HTERT RPE-1 (cell line): ENCODE results near the gene SFXN3.

Source experiments
- in situ Hi-C: fragments of 300-500 bp; cut with MboI; formaldehyde crosslinking; loops from 4 replicates; pipeline ENCODE4 v1.14.3; 2020; ENCODE audit warnings: low sequenced_read_pairs

The SFXN3 gene

DNA sequence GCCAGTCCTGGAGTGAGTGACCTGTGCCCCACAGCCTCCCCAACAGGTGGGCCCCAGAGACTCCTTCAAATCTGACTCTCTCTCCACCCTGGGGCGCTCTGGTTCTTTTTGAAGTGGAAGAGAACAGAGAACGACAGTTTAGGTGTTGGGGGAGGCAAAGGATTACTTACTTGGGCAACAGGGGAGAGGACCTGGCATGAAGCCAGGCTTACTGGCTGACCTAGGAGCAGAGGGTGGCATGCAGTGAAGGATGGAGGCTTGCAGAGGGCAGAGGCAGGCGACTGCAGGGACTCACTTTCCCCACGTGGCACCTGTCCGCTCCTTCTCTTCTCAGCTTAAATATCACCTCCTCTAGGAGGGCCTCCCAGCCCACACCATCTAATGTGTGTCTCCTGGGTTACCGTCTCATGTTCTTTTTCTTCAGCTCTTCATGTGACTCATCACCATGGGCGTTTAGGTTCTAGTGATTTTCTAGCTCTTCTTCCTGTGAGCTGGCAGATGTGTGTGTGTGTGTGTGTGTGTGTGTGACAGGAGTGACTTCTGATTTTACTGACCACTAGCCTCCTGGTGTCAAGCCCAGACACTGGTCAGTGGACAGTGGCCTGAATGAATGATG is 16.0 kb upstream of the SFXN3 start:
- in situ Hi-C loops, result no loop called here

DNA sequence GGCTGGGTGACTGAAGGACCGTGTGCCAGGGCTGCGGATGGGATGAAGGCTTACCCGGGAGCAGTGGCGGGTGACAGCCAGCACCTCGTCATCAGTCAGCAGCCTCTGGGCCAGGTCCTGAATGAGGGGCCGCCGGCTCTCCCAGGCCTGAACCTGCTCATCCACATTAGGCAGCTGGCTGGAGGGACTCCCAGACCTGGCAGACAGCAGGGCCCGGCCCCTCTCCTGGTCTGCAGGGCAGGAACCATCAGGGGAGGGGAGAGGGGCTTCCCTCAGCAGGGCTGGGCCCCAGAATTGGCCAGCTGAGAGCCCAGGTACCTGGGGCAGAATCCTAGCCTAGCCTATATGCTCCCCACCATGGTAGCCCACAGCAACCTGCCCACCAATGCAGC is 15.5 kb upstream of the SFXN3 start:
- in situ Hi-C loops, result no loop called here

DNA sequence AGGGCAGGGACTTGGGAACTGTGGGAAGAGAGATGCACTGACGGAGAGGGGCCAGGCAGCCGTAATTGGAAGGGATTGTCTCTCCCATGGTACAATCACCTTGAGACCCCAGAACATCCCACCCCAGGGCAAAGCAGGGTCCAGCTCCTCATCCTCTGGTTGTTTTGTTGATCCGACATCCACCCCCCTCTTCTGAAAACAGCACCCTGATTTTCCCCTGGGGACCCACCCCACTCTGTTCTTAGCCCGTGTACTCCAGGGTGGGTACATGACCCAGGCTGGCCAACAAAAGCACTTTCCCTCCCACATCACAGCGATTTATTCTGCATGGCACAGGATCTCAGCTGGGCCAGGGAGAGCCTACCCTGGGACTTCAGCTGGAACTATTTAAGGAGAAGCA is 14.2 kb upstream of the SFXN3 start:
- in situ Hi-C loops, result no loop called here

DNA sequence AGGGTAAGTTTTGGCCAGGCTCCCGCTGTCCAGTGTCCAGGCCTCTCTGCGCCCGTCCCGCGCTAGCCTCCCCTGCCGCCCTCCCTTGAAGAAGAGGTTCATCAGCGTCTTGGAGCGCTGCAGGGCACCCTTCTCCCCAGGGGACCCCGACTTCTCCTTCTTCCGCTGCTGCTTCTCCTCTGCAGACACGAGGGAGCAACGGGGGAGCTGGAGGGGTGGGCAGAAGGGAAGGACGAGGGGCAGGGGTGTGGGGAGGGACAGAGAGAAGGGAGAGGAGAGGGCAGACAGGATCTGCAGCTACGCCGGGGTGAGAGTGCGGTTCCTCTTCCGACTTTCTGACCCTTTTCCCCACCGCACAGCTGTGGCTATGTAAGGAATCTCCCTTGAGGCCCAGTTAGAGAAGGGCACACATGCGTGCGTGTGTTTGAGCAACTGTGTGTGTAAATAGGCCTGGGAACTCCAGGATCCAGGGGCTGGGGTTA is 12.9 kb upstream of the SFXN3 start:
- in situ Hi-C loops, result no loop called here

DNA sequence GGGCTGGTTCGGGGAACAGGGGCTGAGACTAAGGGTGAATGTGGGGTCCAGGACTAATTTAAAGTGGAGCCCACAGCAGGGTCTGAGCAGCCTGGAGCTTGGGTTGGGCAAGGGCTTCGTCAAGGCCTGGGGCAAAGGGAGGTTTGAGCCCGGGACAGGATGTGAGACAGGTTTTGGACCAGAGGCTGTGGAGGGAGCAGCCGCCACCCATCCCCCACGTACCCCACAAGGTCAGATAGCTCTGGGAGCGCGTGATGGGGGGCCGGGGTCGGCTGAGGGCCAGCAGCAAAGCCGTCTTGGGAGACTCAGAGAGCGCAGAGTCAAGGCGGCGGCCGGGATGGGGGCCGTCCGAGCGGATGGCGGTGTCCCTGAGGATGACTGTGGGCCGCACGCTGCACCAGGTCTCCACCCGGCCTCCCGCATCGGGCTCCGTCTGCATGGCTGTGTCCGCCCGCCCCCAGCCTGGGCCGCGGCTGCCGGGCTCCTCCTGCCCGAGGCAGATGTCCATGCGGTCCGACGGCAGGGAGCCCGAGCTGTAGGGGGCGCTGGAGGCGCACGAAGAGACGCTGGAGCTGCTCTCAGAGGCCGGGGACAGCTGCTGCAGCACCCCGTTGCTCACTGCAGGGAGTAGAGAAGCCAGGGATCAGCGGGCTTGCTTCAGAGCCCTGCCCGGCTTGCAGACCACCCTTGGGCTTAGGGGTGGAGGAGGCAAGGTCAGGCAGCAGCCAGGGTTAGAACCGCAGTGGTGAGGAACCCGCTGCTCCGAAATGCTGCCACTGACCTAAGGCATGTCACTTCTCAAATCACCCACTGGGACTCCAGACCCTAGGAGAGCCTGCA is 12.2 kb upstream of the SFXN3 start:
- in situ Hi-C loops, result no loop called here

DNA sequence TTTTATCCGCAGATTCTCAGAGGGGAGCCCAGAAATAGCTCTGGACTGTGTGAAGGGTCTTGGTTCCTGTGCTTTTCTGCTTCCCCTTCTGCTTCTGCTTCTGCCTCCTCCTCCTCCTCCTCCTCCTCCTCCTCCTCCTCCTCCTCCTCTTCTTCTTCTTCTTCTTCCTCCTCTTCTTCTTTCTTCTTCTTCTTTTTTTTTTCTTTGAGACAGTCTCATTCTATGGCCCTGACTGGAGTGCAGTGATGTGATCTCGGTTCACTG is 11.7 kb upstream of the SFXN3 start:
- in situ Hi-C loops, result no loop called here

DNA sequence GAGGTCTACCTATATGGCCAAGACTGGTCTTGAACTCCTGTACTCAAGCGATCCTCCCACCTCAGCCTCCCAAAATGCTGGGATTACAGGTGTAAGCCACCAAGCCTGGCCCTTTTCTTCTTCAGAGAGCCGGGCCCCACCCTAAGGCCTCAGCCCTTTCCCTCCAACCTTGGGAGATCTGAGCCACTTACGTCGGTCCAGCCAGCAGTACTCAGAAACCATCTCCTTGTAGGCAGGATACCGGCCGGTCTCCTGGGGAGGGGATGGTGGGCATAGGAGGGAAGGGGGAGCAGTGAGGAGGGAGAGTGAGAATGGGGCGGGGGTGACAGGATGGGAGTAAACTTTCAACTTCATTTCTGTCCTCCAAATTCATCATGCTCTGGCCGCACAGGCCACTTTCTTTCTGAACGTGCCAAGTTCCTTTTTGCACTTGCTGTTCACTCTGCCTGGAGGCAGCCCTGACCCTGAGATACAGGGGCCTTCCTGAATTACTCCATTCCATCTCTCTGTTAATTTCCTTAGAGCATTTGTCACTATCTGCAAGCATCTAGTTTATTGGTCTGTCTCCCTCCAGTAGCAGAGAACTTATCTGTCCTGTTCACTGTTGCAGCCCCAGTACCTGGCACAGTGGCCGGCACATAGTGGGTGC is 10.5 kb upstream of the SFXN3 start:
- in situ Hi-C loops, result no loop called here

DNA sequence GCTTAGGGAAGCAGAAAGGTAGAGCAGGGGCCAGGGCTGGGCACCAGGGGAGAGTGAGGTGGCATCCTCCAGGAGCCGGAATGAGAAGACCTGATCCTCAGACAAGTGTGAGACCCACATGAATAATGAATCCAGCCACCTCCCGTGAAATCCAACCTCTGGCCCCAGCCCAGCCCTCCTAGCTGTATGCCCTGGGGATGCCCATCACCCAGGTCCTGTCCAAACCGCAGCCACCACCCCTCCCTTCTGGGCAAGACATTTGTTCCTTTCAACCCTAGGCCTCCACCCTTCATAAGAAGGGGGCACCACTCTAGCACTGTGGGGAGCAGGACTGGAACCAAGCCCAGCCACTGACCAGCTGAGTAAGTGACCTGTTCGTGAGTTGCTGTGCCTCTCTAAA is 9.8 kb upstream of the SFXN3 start:
- in situ Hi-C loops, result no loop called here

DNA sequence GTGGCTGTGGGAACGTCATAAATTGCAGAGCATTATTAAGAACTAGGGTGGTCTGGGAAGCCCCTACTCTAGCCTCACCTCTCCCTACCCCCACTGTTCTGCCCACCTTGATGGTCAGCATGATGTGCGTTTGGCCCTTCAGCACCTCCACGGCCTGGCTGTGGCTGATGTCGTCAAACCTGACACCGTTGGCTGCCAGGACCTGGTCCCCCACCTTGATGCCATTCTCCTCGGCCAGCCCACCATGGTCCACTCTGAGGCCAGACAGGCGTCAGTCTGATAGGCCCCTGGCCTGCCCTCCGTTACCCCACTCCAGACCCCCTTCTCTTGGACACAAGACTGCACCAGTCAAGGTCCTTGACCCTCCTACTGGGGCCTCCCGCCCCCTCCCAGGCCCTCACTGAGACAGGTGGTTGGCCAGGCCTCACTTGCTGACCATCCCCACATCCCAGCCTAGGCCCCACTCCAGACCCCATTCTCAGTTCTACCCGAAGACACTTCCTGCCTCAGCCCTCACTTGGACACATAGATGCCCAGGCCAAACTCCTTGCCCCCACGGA is 9.3 kb upstream of the SFXN3 start:
- in situ Hi-C loops, result no loop called here

DNA sequence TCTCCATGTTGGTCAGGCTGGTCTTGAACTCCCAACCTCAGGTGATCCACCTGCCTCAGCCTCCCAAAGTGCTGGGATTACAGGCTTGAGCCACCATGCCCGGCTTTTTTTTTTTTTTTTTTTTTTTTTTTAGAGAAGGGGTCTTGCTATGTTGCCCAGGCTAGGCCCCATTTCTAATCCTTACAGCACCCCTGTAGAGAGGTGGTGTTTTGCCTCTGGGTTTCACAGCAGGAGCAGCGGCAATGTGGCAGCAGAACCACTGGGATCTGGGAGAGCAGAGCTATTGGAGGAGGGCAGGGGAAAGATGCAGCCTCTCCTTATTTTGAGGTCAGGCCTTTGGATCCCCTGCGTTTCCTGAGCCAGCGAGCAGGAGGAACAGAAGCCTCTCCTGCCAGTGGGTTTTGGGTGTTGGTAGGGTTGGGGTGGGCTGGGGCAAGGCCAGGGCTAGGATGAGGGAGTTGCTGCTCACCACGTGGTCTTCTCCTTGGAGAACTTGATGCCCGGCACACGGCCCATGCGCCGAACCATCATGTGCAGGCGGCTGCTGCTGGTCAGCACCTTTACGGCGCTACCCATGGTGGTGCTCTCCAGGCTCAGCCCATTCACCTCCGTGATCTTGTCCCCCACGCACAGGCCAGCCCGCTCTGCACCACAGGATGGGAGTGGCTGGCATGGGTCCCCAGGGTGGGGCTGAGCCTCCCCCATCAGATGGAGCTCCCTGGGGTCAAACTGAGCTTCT is 7.9 kb upstream of the SFXN3 start:
- in situ Hi-C loops, result no loop called here

DNA sequence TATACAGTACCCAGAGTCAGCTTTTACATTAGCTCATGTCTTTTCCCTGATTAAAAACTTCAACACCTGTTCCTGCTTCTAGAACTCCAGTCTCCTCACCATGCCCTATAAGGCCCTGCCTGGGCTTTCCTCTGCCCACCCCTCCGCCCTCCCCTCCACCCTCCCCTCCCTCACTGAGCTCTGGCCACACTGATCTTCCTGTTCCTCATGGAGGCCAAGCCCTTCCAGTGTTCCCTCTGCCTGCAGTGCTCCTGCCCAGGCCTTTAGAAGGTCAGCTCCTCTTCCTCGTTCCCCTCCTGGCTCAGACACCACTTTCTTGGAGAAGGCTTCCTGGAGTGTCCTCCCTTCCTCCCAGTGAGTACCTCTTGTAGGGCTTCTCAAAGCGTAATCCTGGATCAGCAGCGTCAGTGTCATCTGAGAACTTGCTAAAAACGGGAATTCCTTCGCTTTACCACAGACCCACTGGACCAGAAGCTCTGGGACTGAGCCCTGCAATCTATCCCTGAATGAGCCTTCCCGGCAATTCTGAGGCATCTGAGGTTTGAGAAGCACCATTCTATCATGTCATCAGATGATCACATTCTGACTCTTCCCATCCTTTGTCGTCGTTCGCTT is 3.8 kb upstream of the SFXN3 start:
- in situ Hi-C loops, result no loop called here

DNA sequence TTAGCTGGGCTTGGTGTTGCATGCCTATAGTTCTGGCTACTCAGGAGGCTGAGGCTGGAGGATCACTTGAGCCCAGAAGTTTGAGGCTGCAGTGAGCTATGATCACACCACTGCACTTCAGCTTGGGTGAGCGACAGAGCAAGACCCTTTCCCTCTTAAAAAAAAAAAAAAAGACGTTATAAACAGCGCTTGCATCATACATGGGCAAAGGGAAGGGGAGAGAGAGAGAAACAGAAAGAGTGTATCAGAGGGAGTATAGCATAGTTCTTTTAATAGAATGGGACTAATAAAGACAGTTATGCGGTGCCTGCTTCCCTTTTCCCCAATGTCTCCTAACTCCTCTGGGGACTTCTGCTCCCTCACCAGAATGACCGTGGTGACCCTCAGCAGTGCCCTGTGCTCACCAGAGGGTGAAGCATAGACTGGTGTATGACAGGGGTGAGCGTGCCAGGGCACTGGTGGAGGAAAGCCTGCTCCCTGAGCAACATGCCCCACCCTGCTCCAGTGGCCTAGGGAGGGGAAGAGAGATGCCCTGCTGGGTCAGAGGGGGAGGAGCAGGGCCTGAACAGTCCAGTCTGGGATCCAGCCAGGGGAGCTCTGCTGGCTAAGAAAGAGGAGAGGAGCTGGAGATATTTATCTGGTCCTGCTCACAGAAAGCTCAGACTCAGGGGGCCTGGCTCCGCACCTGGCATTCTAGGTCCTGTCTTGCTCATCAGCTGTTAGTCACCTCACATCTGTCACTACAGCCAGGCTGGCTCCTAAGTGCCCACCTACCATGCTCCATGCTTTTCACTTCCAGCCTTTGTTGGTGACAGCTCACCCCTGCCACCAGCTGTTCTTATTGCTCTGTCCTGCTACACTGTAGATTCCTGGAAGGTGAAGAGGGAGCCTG is 2.3 kb upstream of the SFXN3 start:
- in situ Hi-C loops, result no loop called here

DNA sequence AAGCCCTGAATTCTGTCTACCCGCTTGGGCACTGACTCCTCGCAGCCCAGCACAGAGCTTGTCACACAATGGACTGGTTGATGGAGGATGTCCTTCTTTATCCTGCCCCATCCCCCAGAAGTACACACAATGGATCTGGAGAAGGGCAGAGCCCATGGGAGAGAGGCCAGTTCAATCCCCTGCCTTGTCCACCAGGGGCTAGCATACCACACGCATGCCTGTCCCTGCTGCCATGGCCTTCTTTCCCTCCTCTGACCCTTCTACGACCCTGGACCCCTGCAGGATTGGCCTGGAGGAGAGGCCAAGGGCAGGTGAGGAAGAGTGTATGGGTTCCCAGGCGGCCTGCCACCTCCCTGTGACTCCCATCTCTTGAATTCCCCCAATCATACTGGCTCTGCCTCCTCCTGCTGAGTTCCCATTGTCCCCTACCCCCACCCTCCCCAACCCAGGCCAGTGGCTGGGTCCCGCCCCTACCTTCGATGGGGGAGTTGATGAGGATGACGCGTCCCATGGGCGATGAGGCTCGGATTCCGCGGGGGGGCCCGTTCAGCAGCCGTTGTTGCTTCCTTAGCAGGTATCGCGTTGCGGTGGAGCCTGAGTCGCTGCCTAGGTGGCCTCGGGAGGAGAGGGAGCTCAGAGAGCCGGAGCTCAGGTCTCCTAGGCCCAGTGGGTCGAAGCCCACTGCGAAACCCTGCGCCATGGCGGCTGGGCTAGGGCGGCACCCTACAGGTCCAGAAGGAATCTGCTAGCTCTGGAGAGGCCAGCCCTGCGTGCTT is 1.3 kb upstream of the SFXN3 start:
- in situ Hi-C loops, result no loop called here

DNA sequence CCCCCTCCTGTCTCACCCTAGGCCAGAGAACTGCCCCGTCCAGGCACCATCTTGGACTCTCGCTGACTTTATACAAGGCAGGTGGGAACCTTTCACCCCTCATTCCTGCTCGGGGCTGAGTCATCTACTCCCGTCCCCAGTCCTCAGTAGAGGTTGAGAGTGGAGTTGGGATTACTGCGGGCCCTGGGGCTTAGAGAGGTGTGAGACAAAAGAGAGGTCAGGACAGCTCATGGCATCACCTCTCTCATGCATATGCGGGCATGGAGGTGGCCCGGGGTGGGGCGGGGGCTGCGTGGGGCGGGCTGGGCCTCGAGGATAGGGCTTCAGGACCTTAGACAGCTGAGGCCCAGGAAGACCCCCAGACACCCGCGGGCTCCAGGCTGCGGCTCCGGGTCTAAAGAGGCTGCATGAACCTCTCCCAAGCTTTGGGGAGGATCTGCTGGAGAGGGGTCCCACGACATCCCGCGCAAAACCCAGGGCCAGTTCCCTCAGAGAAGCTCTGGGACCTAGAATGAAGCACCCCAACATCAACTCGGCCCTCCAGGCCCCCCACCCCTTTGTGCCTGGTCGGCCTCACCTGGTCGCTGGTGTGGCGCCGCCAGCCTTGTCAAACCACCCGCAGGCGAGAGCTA is 422 bp upstream of the SFXN3 start:
- in situ Hi-C loops, result no loop called here

DNA sequence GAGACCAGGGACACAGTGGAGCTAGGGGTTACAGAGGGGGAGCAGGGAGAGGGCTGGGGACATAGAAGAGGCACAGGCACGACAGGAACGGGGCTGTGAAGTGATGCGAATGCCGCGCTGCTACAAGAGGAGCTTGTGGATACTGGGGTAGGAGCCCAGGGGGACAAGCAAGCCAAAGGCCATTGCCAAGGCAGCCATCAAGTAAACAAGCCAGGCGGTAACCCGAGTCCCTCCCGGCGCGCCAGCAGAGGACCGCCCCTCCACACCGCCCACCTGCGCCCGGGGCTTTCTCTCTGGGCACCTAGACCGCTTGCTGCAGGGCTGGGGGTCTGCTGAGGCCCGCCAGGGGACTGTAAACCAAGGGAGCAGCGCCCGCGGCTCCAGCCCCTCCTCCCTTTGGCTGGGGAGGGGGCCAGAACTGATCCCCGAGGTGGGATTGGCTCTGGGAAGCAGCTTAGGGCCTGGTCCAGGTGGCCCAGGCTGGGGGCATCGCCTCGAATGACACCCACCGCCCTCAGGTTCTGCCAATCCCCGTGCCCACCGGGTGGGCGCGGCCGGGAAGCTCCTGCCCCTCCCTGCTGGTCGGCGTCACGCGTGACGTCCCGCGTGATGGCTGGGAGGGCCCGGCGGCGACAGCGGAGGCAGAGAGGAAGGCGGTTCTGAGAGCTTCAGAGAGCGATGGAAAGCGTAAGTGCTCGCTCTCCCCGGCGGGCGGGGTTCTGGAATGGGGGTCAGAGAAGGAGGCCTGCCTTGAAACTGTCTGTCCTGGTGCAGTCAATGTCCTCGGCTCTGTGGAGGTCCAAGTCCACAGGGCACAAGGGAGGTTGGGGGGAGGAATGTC is 982 bp downstream of the SFXN3 start:
- in situ Hi-C loops, result no loop called here

DNA sequence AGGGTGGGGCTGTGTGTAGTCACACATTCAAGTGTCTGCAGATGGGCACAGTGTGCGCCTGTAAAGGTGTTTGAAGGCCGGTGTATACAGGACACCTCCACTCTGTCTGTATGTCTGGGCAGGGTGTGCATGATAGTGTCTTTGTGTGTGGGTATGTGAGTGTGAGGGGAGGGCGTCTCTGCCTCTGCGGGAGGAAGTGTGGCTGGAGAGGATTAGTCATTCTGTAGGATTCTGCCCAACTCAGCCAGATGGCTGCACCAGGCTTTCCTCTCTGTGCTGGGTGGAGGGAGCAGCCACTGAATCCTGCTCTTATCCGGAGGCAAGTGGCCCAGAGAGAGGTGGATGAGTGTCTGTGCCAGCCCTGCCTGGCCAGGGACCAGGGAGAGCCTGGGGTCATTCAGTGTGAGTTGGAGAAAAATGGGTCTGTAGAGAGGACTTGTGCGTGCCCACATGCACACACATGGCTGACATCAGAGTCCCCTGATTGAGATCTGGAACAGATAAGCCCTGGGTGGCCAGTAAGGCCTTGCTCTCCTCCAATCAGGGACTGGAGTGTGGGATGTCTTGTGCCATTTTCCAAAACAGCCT is 1.7 kb downstream of the SFXN3 start:
- in situ Hi-C loops, result no loop called here

DNA sequence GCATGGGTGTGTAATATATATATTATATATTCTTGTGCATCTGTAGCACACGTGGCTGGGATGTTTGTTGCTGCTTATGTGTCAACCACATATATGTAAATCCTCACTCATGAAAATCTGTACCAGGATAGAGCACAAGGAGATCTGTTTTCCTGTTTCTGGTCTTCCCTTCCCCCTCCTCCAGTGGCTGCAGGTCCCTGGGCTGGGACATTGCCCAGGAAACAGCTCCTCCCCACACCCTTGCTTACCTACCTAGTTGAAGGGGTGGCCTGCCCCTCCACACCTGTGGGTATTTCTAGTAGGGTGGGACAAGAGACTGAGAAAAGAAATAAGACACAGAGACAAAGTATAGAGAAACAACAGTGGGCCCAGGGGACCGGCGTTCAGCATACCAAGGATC is 2.2 kb downstream of the SFXN3 start:
- in situ Hi-C loops, result no loop called here
